Muscle layer of colon (tissue), 2 donors: ENCODE measurements around the gene DNAI7.

Experiments used
- H3K27ac ChIP-seq: one replicate; pipeline ENCODE4 v1.7.0; 2013; ENCODE audit warnings: low read depth, mild to moderate bottlenecking, low read length, moderate library complexity
- H3K27me3 ChIP-seq, 2 donors: one replicate each; pipeline ENCODE4 v1.7.0; 2013; ENCODE audit warnings: low read length in 2 of 2, mild to moderate bottlenecking in 2 of 2; ENCODE audit not compliant: insufficient read depth in 2 of 2, control insufficient read depth in 1 of 2
- H3K36me3 ChIP-seq: one replicate; pipeline ENCODE4 v1.7.0; 2013; ENCODE audit warnings: mild to moderate bottlenecking, low read length; ENCODE audit not compliant: insufficient read depth
- H3K4me1 ChIP-seq: one replicate; pipeline ENCODE4 v1.7.0; 2013; ENCODE audit warnings: mild to moderate bottlenecking, low read length; ENCODE audit not compliant: insufficient read depth
- H3K4me3 ChIP-seq, 2 donors: one replicate each; pipeline ENCODE4 v1.7.0; 2013; ENCODE audit warnings: low read length in 2 of 2, low read depth in 1 of 2, mild to moderate bottlenecking in 1 of 2, moderate library complexity in 1 of 2
- H3K9ac ChIP-seq: one replicate; pipeline ENCODE4 v1.7.0; 2013; ENCODE audit warnings: low read length
- H3K9me3 ChIP-seq: one replicate; pipeline ENCODE4 v1.7.0; 2013; ENCODE audit warnings: mild to moderate bottlenecking, low read length
- donor health status: abdominal sarcoma.
- donor health status: Adenocarcinoma of cecum.

The DNAI7 gene

GRCh38 chr12:25063873-25064628, 130.9 kb downstream of the DNAI7 start:
- Histone ChIP-seq H3K9me3 (no peaks in the 10 kb centered on the region), H3K27ac (no peak overlapping the region), H3K4me3 (no peak overlapping the region), H3K4me1 (no peaks in the 10 kb centered on the region), H3K9ac (no peak overlapping the region), H3K36me3 (no peaks in the 10 kb centered on the region), H3K27me3 (no peaks in the 10 kb centered on the region)

DNA sequence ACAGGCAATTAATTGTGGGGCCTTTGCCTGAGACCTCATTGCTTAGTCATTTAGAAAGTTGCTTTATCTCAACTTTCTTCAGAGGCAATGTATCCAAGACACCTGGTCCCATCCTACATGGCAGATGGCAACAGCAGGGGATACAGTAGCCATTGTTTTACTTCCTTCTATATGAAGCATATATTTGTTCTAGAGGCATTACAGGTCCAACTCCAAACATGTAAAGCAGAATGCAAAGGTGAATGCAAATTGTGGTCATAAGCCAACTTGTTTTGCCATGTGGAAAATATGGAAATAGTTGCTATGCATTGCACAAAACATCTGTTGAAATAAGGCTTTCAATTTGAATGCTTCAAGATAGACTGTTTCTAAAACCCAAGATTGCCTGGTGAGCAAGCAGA, 136.3 kb downstream of the DNAI7 start:
- no peaks in the 10 kb centered on the region for H3K36me3 ChIP-seq
- no peak overlapping the region for H3K4me3 ChIP-seq
- no peak overlapping the region for H3K27ac ChIP-seq
- H3K9ac ChIP-seq, result no peak overlapping the region
- H3K27me3 ChIP-seq, result no peaks in the 10 kb centered on the region
- H3K9me3 ChIP-seq, result no peaks in the 10 kb centered on the region
- H3K4me1 ChIP-seq, result no peaks in the 10 kb centered on the region
